IMR-90 (cell line): ENCODE data around the gene LMOD2. TPM values are rescaled to one million over a fixed set of nuclear protein-coding genes. Genes with fewer than 3 reads are reported as not detected.

ENCODE experiments used
- ATAC-seq: fragments of 200-7000 bp; cut with Tn5 transposase; 2 replicates; pipeline ENCODE4 v1.9.1; 2020; ENCODE audit warnings: low read depth, mild to moderate bottlenecking, moderate library complexity
- BruUV-seq: library from RNA; stranded (reverse); fragments of 400-500 nt; replicated peaks from 2 replicates; lab custom pipeline; 2021; lab: Mats Ljungman, UMichigan
- CTCF ChIA-PET: fragments of 300-600 bp; formaldehyde crosslinking; extraction: SDS; loops from one replicate; lab custom pipeline; 2021; ENCODE audit warnings: antibody characterized with exemption; lab: Yijun Ruan, JAX
- POLR2A ChIA-PET: fragments of 300-600 bp; sonication (Branson Sonifier 250); formaldehyde crosslinking; loops from one replicate; lab custom pipeline; 2022; ENCODE audit warnings: antibody characterized with exemption; ENCODE audit not compliant: unreplicated experiment; lab: Charles Lee
- DNase-seq: peaks from one replicate; pipeline ENCODE4 v3.0.0; 2013
- H2AFZ ChIP-seq: replicated peaks from 2 replicates; pipeline ENCODE3; 2013; ENCODE audit warnings: low read length, mild to moderate bottlenecking; ENCODE audit not compliant: poor library complexity
- H2AK5ac ChIP-seq: 2 replicates; pipeline ENCODE4 v1.6.1; 2013; ENCODE audit warnings: low read depth, low read length, inconsistent platforms
- H2AK9ac ChIP-seq: replicated peaks from 2 replicates; pipeline ENCODE3; 2013; ENCODE audit warnings: mild to moderate bottlenecking, low read depth, low read length, moderate library complexity; ENCODE audit not compliant: poor library complexity
- H2BK120ac ChIP-seq: 2 replicates; pipeline ENCODE4 v1.6.1; 2013; ENCODE audit warnings: low read depth, low read length, inconsistent platforms
- H2BK15ac ChIP-seq: 3 replicates; pipeline ENCODE4 v1.6.1; 2013; ENCODE audit warnings: low read depth, low read length, inconsistent platforms
- H2BK20ac ChIP-seq: 2 replicates; pipeline ENCODE4 v1.6.1; 2013; ENCODE audit warnings: low read depth, mild to moderate bottlenecking, inconsistent platforms, low read length, moderate library complexity
- H2BK5ac ChIP-seq: 2 replicates; pipeline ENCODE4 v1.6.1; 2013; ENCODE audit warnings: mild to moderate bottlenecking, low read depth, low read length, inconsistent platforms; ENCODE audit not compliant: poor library complexity, severe bottlenecking
- H3K14ac ChIP-seq: replicated peaks from 2 replicates; pipeline ENCODE4 v1.6.1; 2013; ENCODE audit warnings: low read depth, low read length, inconsistent platforms
- H3K18ac ChIP-seq: 2 replicates; pipeline ENCODE4 v1.6.1; 2013; ENCODE audit warnings: low read depth, low read length, control low read depth
- H3K23ac ChIP-seq: 2 replicates; pipeline ENCODE4 v1.6.1; 2013; ENCODE audit warnings: low read depth, low read length, inconsistent platforms
- H3K27ac ChIP-seq: 2 replicates; pipeline ENCODE4 v1.5.1; 2013; ENCODE audit warnings: mild to moderate bottlenecking, control low read depth, low read length; ENCODE audit not compliant: insufficient read depth
- H3K27me3 ChIP-seq: 2 replicates; pipeline ENCODE4 v1.6.1; 2013; ENCODE audit warnings: low read length; ENCODE audit not compliant: control insufficient read depth, insufficient read depth
- H3K36me3 ChIP-seq: 2 replicates; pipeline ENCODE4 v1.6.1; 2013; ENCODE audit warnings: low read length, mixed read lengths; ENCODE audit not compliant: control insufficient read depth, insufficient read depth
- H3K4ac ChIP-seq: 2 replicates; pipeline ENCODE4 v1.6.1; 2013; ENCODE audit warnings: low read depth, low read length, inconsistent platforms
- H3K4me1 ChIP-seq: 2 replicates; pipeline ENCODE4 v1.6.1; 2013; ENCODE audit warnings: low read length, mixed read lengths; ENCODE audit not compliant: control insufficient read depth, insufficient read depth
- H3K4me2 ChIP-seq: 2 replicates; pipeline ENCODE4 v1.6.1; 2013; ENCODE audit warnings: low read depth, mild to moderate bottlenecking, control low read depth, low read length, moderate library complexity
- H3K4me3 ChIP-seq: 2 replicates; pipeline ENCODE4 v1.5.1; 2013; ENCODE audit warnings: low read depth, mild to moderate bottlenecking, control low read depth, low read length, moderate library complexity; ENCODE audit not compliant: insufficient read depth
- H3K56ac ChIP-seq: 2 replicates; pipeline ENCODE4 v1.6.1; 2013; ENCODE audit warnings: low read length, inconsistent platforms; ENCODE audit not compliant: insufficient read depth; ENCODE audit errors: extremely low read depth
- H3K79me1 ChIP-seq, 2 experiments: 2 replicates each; pipeline ENCODE4 v1.6.1; 2013; ENCODE audit warnings: low read length in 2 of 2, inconsistent platforms in 1 of 2, low read depth in 1 of 2
- H3K9ac ChIP-seq: 2 replicates; pipeline ENCODE4 v1.6.1; 2013; ENCODE audit warnings: low read depth, low read length, control low read depth
- H3K9me1 ChIP-seq: 2 replicates; pipeline ENCODE4 v1.6.1; 2013; ENCODE audit warnings: low read length, inconsistent platforms; ENCODE audit not compliant: insufficient read depth
- H3K9me3 ChIP-seq: 2 replicates; pipeline ENCODE4 v1.6.1; 2013; ENCODE audit warnings: low read length; ENCODE audit not compliant: control insufficient read depth, insufficient read depth
- H4K20me1 ChIP-seq: 2 replicates; pipeline ENCODE4 v1.6.1; 2013; ENCODE audit warnings: low read length, inconsistent platforms; ENCODE audit not compliant: insufficient read depth
- H4K5ac ChIP-seq: 2 replicates; pipeline ENCODE4 v1.6.1; 2013; ENCODE audit warnings: mild to moderate bottlenecking, low read depth, low read length, control low read depth
- H4K8ac ChIP-seq, 2 experiments: 2 replicates each; pipeline ENCODE4 v1.6.1; 2013; ENCODE audit warnings: low read depth in 2 of 2, low read length in 2 of 2, control low read depth in 1 of 2, inconsistent platforms in 1 of 2
- H4K91ac ChIP-seq: 2 replicates; pipeline ENCODE4 v1.6.1; 2013; ENCODE audit warnings: low read depth, low read length, inconsistent platforms; ENCODE audit not compliant: insufficient read depth
- BHLHE40 ChIP-seq: fragments of 150-350 bp; IDR thresholded peaks from 2 replicates; pipeline ENCODE4 v1.6.1; 2016; ENCODE audit warnings: mild to moderate bottlenecking, low read depth, low read length
- CEBPB ChIP-seq: IDR thresholded peaks from 2 replicates; pipeline ENCODE4 v1.6.1; 2012; ENCODE audit warnings: low read depth, low read length, improper control_type of control experiment
- MAFK ChIP-seq: IDR thresholded peaks from 2 replicates; pipeline ENCODE4 v1.6.1; 2012; ENCODE audit warnings: low read depth, low read length, improper control_type of control experiment
- MAZ ChIP-seq: IDR thresholded peaks from 2 replicates; pipeline ENCODE4 v1.6.1; 2012; ENCODE audit warnings: low read depth, mild to moderate bottlenecking, low read length, improper control_type of control experiment, moderate library complexity, borderline replicate concordance
- MXI1 ChIP-seq: IDR thresholded peaks from 2 replicates; pipeline ENCODE4 v1.6.1; 2012; ENCODE audit warnings: low read depth, mild to moderate bottlenecking, low read length, moderate library complexity, borderline replicate concordance
- NFE2L2 ChIP-seq: fragments of 150-350 bp; IDR thresholded peaks from 2 replicates; pipeline ENCODE4 v1.6.1; 2016; ENCODE audit warnings: low read depth, mild to moderate bottlenecking, low read length
- POLR2A ChIP-seq: IDR thresholded peaks from 2 replicates; pipeline ENCODE4 v1.6.1; 2012; ENCODE audit warnings: mild to moderate bottlenecking, low read depth, low read length
- RAD21 ChIP-seq: IDR thresholded peaks from 2 replicates; pipeline ENCODE4 v1.6.1; 2012; ENCODE audit warnings: low read length, improper control_type of control experiment
- RFX5 ChIP-seq: IDR thresholded peaks from 2 replicates; pipeline ENCODE4 v1.8.0; 2012; ENCODE audit warnings: low read depth, mild to moderate bottlenecking, low read length, moderate library complexity
- SMC3 ChIP-seq: fragments of 150-350 bp; IDR thresholded peaks from 2 replicates; pipeline ENCODE4 v1.6.1; 2016; ENCODE audit warnings: low read depth, mild to moderate bottlenecking, antibody characterized with exemption, low read length, moderate library complexity
- WGBS, 2 experiments: methylation state at CpG; one replicate each; pipeline versions ENCODE4 v1.1.5 to v1.1.7; 2013; ENCODE audit warnings: missing lambda C conversion rate in 2 of 2; ENCODE audit not compliant: insufficient read length in 1 of 2; ENCODE audit errors: extremely low coverage in 2 of 2; 5-methylcytosine and 5-hydroxymethylcytosine counted together
- dilution Hi-C: fragments of 300-500 bp; cut with HindIII; formaldehyde crosslinking; loops from one replicate; pipeline ENCODE4 v1.14.3; 2018; ENCODE audit warnings: low sequenced_read_pairs; ENCODE audit not compliant: unreplicated experiment
- in situ Hi-C: fragments of 300-500 bp; cut with MboI; formaldehyde crosslinking; loops from 3 replicates; pipeline ENCODE4 v1.14.3; 2019; ENCODE audit warnings: low sequenced_read_pairs, inconsistent platforms, mixed read lengths
- intact Hi-C: fragments of 100-400 bp; cut with micrococcal nuclease; formaldehyde crosslinking; loops from 2 replicates; pipeline ENCODE4 v1.10.0; 2022
- polyA plus RNA-seq, 3 experiments: library from polyadenylated mRNA; depleted of rRNA; stranded (reverse); fragments of >200 nt; gene quantifications; 2 replicates each; pipeline ENCODE4 v1.2.3, GENCODE V29; 2012; ENCODE audit warnings: low replicate concordance in 1 of 3
- total RNA-seq: library from RNA; depleted of rRNA; stranded (reverse); fragments of >200 nt; gene quantifications from 2 replicates; pipeline ENCODE4 v1.2.3, GENCODE V29; 2012
- TF ChIP-seq, protein P1 (sequence below): fragments of 150-350 bp; IDR thresholded peaks from 2 replicates; pipeline ENCODE4 v1.6.1; 2017; ENCODE audit warnings: mild to moderate bottlenecking, antibody characterized with exemption, low read length, low read depth

The LMOD2 gene
- total and polyA plus RNA-seq, 2 of the 4 experiments (the other 2 are of a cell fraction) = not detected

DNA sequence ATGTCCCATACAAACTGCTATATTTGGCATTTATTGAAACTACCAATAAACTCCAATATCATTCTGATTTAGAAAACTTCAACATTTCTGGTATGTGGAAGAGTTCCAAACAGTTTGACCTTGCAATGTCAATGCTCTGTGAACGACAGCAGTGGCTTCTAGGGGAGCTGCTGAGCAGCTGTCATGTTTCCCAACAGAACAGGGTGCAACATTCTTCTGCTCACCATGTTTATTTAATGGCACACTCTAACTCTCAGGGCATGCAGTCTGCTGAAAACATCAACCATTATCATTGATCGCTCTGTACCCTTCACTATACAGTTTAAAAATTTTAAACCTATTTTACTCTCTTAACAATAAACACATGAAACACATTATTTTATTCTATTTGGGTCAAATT lies 25.9 kb downstream of the LMOD2 start:
- H2BK5ac ChIP-seq = no peak overlapping the region
- no peak overlapping the region for H2BK15ac ChIP-seq
- POLR2A ChIA-PET = no interaction called here
- intact Hi-C loops (loop anchor here (5.0 kb wide), 2 partner anchors 44 to 189 kb away; no protein-coding TSS in a partner anchor), in situ Hi-C loops (loop anchor here (5.0 kb wide), 1 partner anchor 186 kb away; no protein-coding TSS in a partner anchor), dilution Hi-C loops (no loop called here)
- no peaks in the 10 kb centered on the region for H3K79me1 ChIP-seq
- no peak overlapping the region for H3K56ac ChIP-seq
- H3K9me3 ChIP-seq = no peaks in the 10 kb centered on the region
- no peak overlapping the region for H2BK120ac ChIP-seq
- no peak overlapping the region for H4K8ac ChIP-seq
- TF ChIP-seq MAFK (no peak), MAZ (no peak), POLR2A (no peak), BHLHE40 (no peak; the same call in 1 of the 2 replicates), SMC3 (no peak), RAD21 (no peak), NFE2L2 (no peak), MXI1 (no peak), CEBPB (no peak), RFX5 (no peak)
- TF ChIP-seq, protein P1, sequence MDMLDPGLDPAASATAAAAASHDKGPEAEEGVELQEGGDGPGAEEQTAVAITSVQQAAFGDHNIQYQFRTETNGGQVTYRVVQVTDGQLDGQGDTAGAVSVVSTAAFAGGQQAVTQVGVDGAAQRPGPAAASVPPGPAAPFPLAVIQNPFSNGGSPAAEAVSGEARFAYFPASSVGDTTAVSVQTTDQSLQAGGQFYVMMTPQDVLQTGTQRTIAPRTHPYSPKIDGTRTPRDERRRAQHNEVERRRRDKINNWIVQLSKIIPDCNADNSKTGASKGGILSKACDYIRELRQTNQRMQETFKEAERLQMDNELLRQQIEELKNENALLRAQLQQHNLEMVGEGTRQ = no peak
- H4K5ac ChIP-seq = no peak overlapping the region
- H3K36me3 ChIP-seq = peaks cover 4% of the 10 kb centered on the region
- no peak overlapping the region for H2AFZ ChIP-seq
- DNase-seq (no peak), ATAC-seq (peak; percentile 54)
- no peak overlapping the region for H3K18ac ChIP-seq
- H3K9ac ChIP-seq = no peak overlapping the region
- WGBS, 2 experiments = 14% methylated on average over 1 of the region's 2 CpGs; no CpG with 5 or more reads in 1 of the 2 experiments
- H3K27me3 ChIP-seq = no peaks in the 10 kb centered on the region
- H3K23ac ChIP-seq = no peak overlapping the region
- CTCF ChIA-PET = interaction anchor here (1.0 to 2.0 kb wide), 6 partner anchors 9 to 190 kb away, joined by 3 to 5 read pairs (median 3); no protein-coding TSS in a partner anchor
- H4K91ac ChIP-seq = no peak overlapping the region
- no peak overlapping the region for H3K14ac ChIP-seq
- no peak overlapping the region for H3K4me3 ChIP-seq
- no peak overlapping the region for H3K27ac ChIP-seq
- H3K4ac ChIP-seq = no peak overlapping the region
- no peak overlapping the region for H3K4me2 ChIP-seq
- BruUV-seq = no TSS peak
- H4K20me1 ChIP-seq = peaks cover 3% of the 10 kb centered on the region; the same call in 1 of the 2 replicates
- 0 out of 2 replicates have a peak, but pooled peaks cover 3% of the 10 kb centered on the region for H3K4me1 ChIP-seq
- no peak overlapping the region for H2AK5ac ChIP-seq
- H2BK20ac ChIP-seq = no peak overlapping the region
- no peaks in the 10 kb centered on the region; the same call in 1 of the 2 replicates for H3K9me1 ChIP-seq
- no peak overlapping the region for H2AK9ac ChIP-seq
